H9 (cell line): Measurements from ENCODE around the gene FST. TPM values are rescaled to one million over a fixed set of nuclear protein-coding genes. Genes with fewer than 3 reads are reported as not detected.

Experiments used
- DNase-seq: peaks from one replicate; pipeline ENCODE4 v3.0.0-alpha.2; 2017
- H2AFZ ChIP-seq: one replicate; pipeline ENCODE4 v1.6.1; 2013; ENCODE audit warnings: mild to moderate bottlenecking, low read length, control low read depth, moderate library complexity
- H2AK5ac ChIP-seq: 2 replicates; pipeline ENCODE4 v1.6.1; 2013; ENCODE audit warnings: low read length, control low read depth, mixed read lengths; ENCODE audit not compliant: insufficient read length
- H2BK120ac ChIP-seq: one replicate; pipeline ENCODE4 v1.6.1; 2013; ENCODE audit warnings: low read depth, mild to moderate bottlenecking, low read length, control low read depth, inconsistent platforms; ENCODE audit not compliant: poor library complexity, severe bottlenecking
- H2BK12ac ChIP-seq: 2 replicates; pipeline ENCODE4 v1.6.1; 2013; ENCODE audit warnings: low read length, control low read depth, mixed read lengths, low read depth; ENCODE audit not compliant: insufficient read length
- H2BK15ac ChIP-seq: 2 replicates; pipeline ENCODE4 v1.6.1; 2013; ENCODE audit warnings: low read depth, low read length, control low read depth
- H2BK20ac ChIP-seq: one replicate; pipeline ENCODE4 v1.6.1; 2013; ENCODE audit warnings: low read depth, mild to moderate bottlenecking, low read length, control low read depth, inconsistent platforms; ENCODE audit not compliant: poor library complexity, severe bottlenecking
- H2BK5ac ChIP-seq: 2 replicates; pipeline ENCODE4 v1.6.1; 2013; ENCODE audit warnings: low read length, control low read depth, mixed read lengths; ENCODE audit not compliant: insufficient read length
- H3K14ac ChIP-seq: 2 replicates; pipeline ENCODE4 v1.6.1; 2013; ENCODE audit warnings: low read length, control low read depth; ENCODE audit not compliant: insufficient read depth
- H3K18ac ChIP-seq: 2 replicates; pipeline ENCODE4 v1.6.1; 2013; ENCODE audit warnings: low read depth, mild to moderate bottlenecking, mixed read lengths, low read length, control low read depth; ENCODE audit not compliant: insufficient read length
- H3K23ac ChIP-seq: 2 replicates; pipeline ENCODE4 v1.6.1; 2013; ENCODE audit warnings: low read length, control low read depth, mixed read lengths, low read depth; ENCODE audit not compliant: insufficient read length
- H3K23me2 ChIP-seq: 2 replicates; pipeline ENCODE4 v1.6.1; 2013; ENCODE audit warnings: low read depth, mild to moderate bottlenecking, mixed read lengths, low read length, control low read depth; ENCODE audit not compliant: insufficient read length, poor library complexity, severe bottlenecking
- H3K27ac ChIP-seq: 2 replicates; pipeline ENCODE4 v1.5.1; 2013; ENCODE audit warnings: low read length, control low read depth, mixed read lengths, low read depth; ENCODE audit not compliant: insufficient read length
- H3K27me3 ChIP-seq: 2 replicates; pipeline ENCODE4 v1.6.1; 2013; ENCODE audit warnings: low read length, control low read depth, inconsistent platforms; ENCODE audit not compliant: insufficient read depth
- H3K4ac ChIP-seq: 2 replicates; pipeline ENCODE4 v1.6.1; 2013; ENCODE audit warnings: low read depth, mild to moderate bottlenecking, control low read depth, inconsistent platforms, low read length, moderate library complexity
- H3K4me1 ChIP-seq: 2 replicates; pipeline ENCODE4 v1.6.1; 2013; ENCODE audit warnings: low read length, control low read depth, inconsistent platforms; ENCODE audit not compliant: insufficient read depth
- H3K4me2 ChIP-seq: 2 replicates; pipeline ENCODE4 v1.6.1; 2013; ENCODE audit warnings: low read length, control low read depth, mixed read lengths; ENCODE audit not compliant: insufficient read length, insufficient read depth
- H3K56ac ChIP-seq: 2 replicates; pipeline ENCODE4 v1.6.1; 2013; ENCODE audit warnings: low read depth, mild to moderate bottlenecking, mixed read lengths, low read length, control low read depth; ENCODE audit not compliant: insufficient read length
- H3K79me1 ChIP-seq: 2 replicates; pipeline ENCODE4 v1.6.1; 2013; ENCODE audit warnings: low read depth, mild to moderate bottlenecking, moderate library complexity, low read length, control low read depth, inconsistent platforms; ENCODE audit not compliant: insufficient read depth, poor library complexity, severe bottlenecking
- H3K79me2 ChIP-seq: 2 replicates; pipeline ENCODE4 v1.6.1; 2013; ENCODE audit warnings: low read length, control low read depth, inconsistent platforms; ENCODE audit not compliant: insufficient read depth
- H3K9ac ChIP-seq: 2 replicates; pipeline ENCODE4 v1.6.1; 2013; ENCODE audit warnings: low read length, control low read depth, mixed read lengths; ENCODE audit not compliant: insufficient read length; ENCODE audit errors: extremely low read depth
- H3K9me3 ChIP-seq: one replicate; pipeline ENCODE4 v1.6.1; 2013; ENCODE audit warnings: low read depth, low read length, inconsistent platforms; ENCODE audit not compliant: control insufficient read depth
- H3T11ph ChIP-seq: one replicate; pipeline ENCODE4 v1.6.1; 2013; ENCODE audit warnings: mild to moderate bottlenecking, low read length, control low read depth, inconsistent platforms
- H4K20me1 ChIP-seq: one replicate; pipeline ENCODE4 v1.6.1; 2013; ENCODE audit not compliant: control insufficient read depth, insufficient read length, insufficient read depth
- H4K5ac ChIP-seq: 2 replicates; pipeline ENCODE4 v1.6.1; 2013; ENCODE audit warnings: low read depth, mild to moderate bottlenecking, mixed read lengths, low read length, control low read depth; ENCODE audit not compliant: insufficient read length
- H4K8ac ChIP-seq: replicated peaks from 2 replicates; pipeline ENCODE4 v1.6.1; 2013; ENCODE audit warnings: low read length, control low read depth, mixed read lengths, low read depth; ENCODE audit not compliant: insufficient read length
- H4K91ac ChIP-seq: 2 replicates; pipeline ENCODE4 v1.6.1; 2013; ENCODE audit warnings: low read depth, mild to moderate bottlenecking, moderate library complexity, mixed read lengths, low read length, control low read depth; ENCODE audit not compliant: insufficient read length
- H3K27ac Mint-ChIP-seq, 3 experiments: 2 replicates in 2 of 3; 3 replicates in 1 of 3; pipeline ENCODE4 v1.8.0; 2020 to 2021; ENCODE audit warnings: mixed read lengths in 3 of 3, mild to moderate bottlenecking in 1 of 3, moderate library complexity in 1 of 3
- H3K27me3 Mint-ChIP-seq: 2 replicates; pipeline ENCODE4 v1.8.0; 2021; ENCODE audit warnings: low read depth, mild to moderate bottlenecking, moderate library complexity, mixed read lengths
- H3K36me3 Mint-ChIP-seq, 3 experiments: 2 replicates in 2 of 3; 3 replicates in 1 of 3; pipeline ENCODE4 v1.8.0; 2020 to 2021; ENCODE audit warnings: low read depth in 3 of 3, mixed read lengths in 3 of 3; ENCODE audit not compliant: insufficient read depth in 1 of 3
- H3K4me1 Mint-ChIP-seq, 2 experiments: 2 replicates each; pipeline ENCODE4 v1.8.0; 2020; ENCODE audit warnings: mixed read lengths in 2 of 2
- H3K4me3 Mint-ChIP-seq, 2 experiments: 2 replicates in 1 of 2; 3 replicates in 1 of 2; pipeline ENCODE4 v1.8.0; 2020 to 2021; ENCODE audit warnings: mild to moderate bottlenecking in 2 of 2, mixed read lengths in 2 of 2, moderate library complexity in 1 of 2
- H3K9me3 Mint-ChIP-seq, 2 experiments: 2 replicates in 1 of 2; 3 replicates in 1 of 2; pipeline ENCODE4 v1.8.0; 2020; ENCODE audit warnings: mild to moderate bottlenecking in 2 of 2, mixed read lengths in 2 of 2, moderate library complexity in 1 of 2
- total RNA-seq: library from RNA; stranded (reverse); gene quantifications from 2 replicates; pipeline ENCODE4 v1.2.1, GENCODE V29; 2021
- TF ChIP-seq, protein P1 (sequence below): fragments of 200-600 bp; sonication (generic); conservative IDR thresholded peaks from 3 replicates; pipeline ENCODE4 v1.8.0; 2021; ENCODE audit warnings: antibody characterized with exemption, mild to moderate bottlenecking

Gene FST
- total RNA-seq, 1 experiment from 2014 or later: 111 TPM

DNA sequence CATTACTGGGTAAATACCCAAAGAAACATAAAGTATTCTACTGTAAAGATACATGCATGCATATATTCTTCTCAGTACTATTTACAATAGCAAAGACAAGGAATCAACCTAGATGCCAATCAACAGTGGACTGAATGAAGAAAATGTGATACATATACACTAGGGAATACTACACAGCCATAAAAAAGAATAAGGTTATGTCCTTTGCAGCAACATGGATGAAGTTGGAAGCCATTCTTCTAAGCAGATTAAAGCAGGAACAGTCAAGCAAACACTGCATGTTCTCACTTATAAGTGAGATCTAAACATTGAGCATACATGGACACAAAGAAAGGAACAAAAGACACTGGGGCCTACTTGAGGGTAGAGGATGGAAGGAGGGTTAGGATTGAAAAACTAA lies 40.4 kb downstream of the FST start:
- Histone ChIP-seq H3K23me2 (no peaks in the 10 kb centered on the region), H2BK120ac (no peak overlapping the region), H2AFZ (no peak overlapping the region), H3K14ac (no peak overlapping the region), H3K27me3 (no peaks in the 10 kb centered on the region), H3K18ac (no peak overlapping the region), H3K4ac (no peak overlapping the region), H4K5ac (no peak overlapping the region), H4K8ac (no peak overlapping the region), H2BK20ac (no peak overlapping the region), H3T11ph (no peak overlapping the region), H3K23ac (no peak overlapping the region), H2AK5ac (no peak overlapping the region), H3K9me3 (no peaks in the 10 kb centered on the region), H3K9ac (no peak overlapping the region), H4K20me1 (no peaks in the 10 kb centered on the region), H3K79me1 (no peaks in the 10 kb centered on the region), H3K4me2 (no peak overlapping the region), H3K27ac (no peak overlapping the region), H2BK5ac (no peak overlapping the region), H3K56ac (no peak overlapping the region), H4K91ac (no peak overlapping the region), H3K79me2 (no peaks in the 10 kb centered on the region), H3K4me1 (no peaks in the 10 kb centered on the region), H2BK12ac (no peak overlapping the region), H2BK15ac (no peak overlapping the region)
- no peak for DNase-seq
- Mint-ChIP-seq H3K4me3 (no peak overlapping the region), H3K4me1 (no peaks in the 10 kb centered on the region), H3K27me3 (no peaks in the 10 kb centered on the region), H3K36me3 (peaks cover 0 to 12% (median 0%) of the 10 kb centered on the region in 3 experiments; a peak in 3 of 7 replicates), H3K27ac (no peak overlapping the region), H3K9me3 (peaks cover 8 to 19% of the 10 kb centered on the region in 2 experiments; a peak in 4 of 5 replicates)
- TF ChIP-seq, protein P1, sequence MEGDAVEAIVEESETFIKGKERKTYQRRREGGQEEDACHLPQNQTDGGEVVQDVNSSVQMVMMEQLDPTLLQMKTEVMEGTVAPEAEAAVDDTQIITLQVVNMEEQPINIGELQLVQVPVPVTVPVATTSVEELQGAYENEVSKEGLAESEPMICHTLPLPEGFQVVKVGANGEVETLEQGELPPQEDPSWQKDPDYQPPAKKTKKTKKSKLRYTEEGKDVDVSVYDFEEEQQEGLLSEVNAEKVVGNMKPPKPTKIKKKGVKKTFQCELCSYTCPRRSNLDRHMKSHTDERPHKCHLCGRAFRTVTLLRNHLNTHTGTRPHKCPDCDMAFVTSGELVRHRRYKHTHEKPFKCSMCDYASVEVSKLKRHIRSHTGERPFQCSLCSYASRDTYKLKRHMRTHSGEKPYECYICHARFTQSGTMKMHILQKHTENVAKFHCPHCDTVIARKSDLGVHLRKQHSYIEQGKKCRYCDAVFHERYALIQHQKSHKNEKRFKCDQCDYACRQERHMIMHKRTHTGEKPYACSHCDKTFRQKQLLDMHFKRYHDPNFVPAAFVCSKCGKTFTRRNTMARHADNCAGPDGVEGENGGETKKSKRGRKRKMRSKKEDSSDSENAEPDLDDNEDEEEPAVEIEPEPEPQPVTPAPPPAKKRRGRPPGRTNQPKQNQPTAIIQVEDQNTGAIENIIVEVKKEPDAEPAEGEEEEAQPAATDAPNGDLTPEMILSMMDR: no peak

Other genes starting within 250 kb of the FST start
- gene NDUFS4, start 80.0 kb downstream of the FST start, total RNA-seq: 92.9 and 95.9 TPM in 2 replicates